Stimulated activated CD4-positive, alpha-beta T cell treated with anti-CD3 and anti-CD28 coated beads, Interleukin-15, amount 100 ng/mL, for 24 hours (primary cell): ENCODE data around the gene DOK5.

Experiments used
- DNase-seq: peaks from one replicate; pipeline ENCODE4 v3.0.0-alpha.2; 2020

The DOK5 gene

GRCh38 chr20:54619682-54620081 is 144.3 kb downstream of the DOK5 start:
- DNase-seq: no peak

- no peak for DNase-seq
Observed at GRCh38 chr20:54620611-54621010, 145.2 kb downstream of the DOK5 start.

- peak; percentile 29 for DNase-seq
Observed at GRCh38 chr20:54622333-54623295, 147.2 kb downstream of the DOK5 start.

GRCh38 chr20:54623991-54624569 is 148.7 kb downstream of the DOK5 start:
- no peak for DNase-seq

GRCh38 chr20:54624706-54625390 is 149.5 kb downstream of the DOK5 start:
- DNase-seq: no peak

- no peak for DNase-seq
Observed at GRCh38 chr20:54625497-54625896, 150.1 kb downstream of the DOK5 start.

GRCh38 chr20:54626126-54626525 is 150.7 kb downstream of the DOK5 start:
- DNase-seq: no peak

- no peak for DNase-seq
Observed at GRCh38 chr20:54629632-54630031, 154.2 kb downstream of the DOK5 start.

GRCh38 chr20:54630582-54630981 is 155.2 kb downstream of the DOK5 start:
- no peak for DNase-seq

GRCh38 chr20:54631059-54631458 is 155.7 kb downstream of the DOK5 start:
- no peak for DNase-seq

GRCh38 chr20:54633374-54634355 is 158.3 kb downstream of the DOK5 start:
- DNase-seq: no peak

GRCh38 chr20:54636575-54636974 is 161.2 kb downstream of the DOK5 start:
- no peak for DNase-seq

GRCh38 chr20:54639941-54640340 is 164.5 kb downstream of the DOK5 start:
- no peak for DNase-seq

GRCh38 chr20:54640800-54641199 is 165.4 kb downstream of the DOK5 start:
- DNase-seq: no peak

- DNase-seq: no peak
Observed at GRCh38 chr20:54642864-54643667, 167.7 kb downstream of the DOK5 start.

- DNase-seq: no peak
Observed at GRCh38 chr20:54643761-54644160, 168.4 kb downstream of the DOK5 start.

GRCh38 chr20:54645445-54646155 is 170.2 kb downstream of the DOK5 start:
- no peak for DNase-seq

GRCh38 chr20:54646156-54646517 is 170.7 kb downstream of the DOK5 start:
- DNase-seq: no peak

GRCh38 chr20:54648421-54649142 is 173.2 kb downstream of the DOK5 start:
- no peak for DNase-seq

- DNase-seq: peak; percentile 82
Observed at GRCh38 chr20:54649511-54649962, 174.1 kb downstream of the DOK5 start.
